Activated CD8-positive, alpha-beta memory T cell treated with anti-CD3 and anti-CD28 coated beads for 48 hours (primary cell): ENCODE results near the gene SLC46A3.
"Not testable (repeated sequence)": the region's sequence is repeated elsewhere in the genome, so short reads cannot be mapped to it uniquely, and the experiment has no call there.

Experiments
- DNase-seq, 3 experiments: peaks; one replicate each; pipeline ENCODE4 v3.0.0-alpha.2; 2020; ENCODE audit warnings: low read depth in 2 of 3, low spot score in 2 of 3

Gene SLC46A3

GRCh38 chr13:28683169-28683568 is 35.6 kb downstream of the SLC46A3 start:
- DNase-seq: not testable (repeated sequence)

GRCh38 chr13:28680541-28680940 is 38.2 kb downstream of the SLC46A3 start:
- DNase-seq: no peak

- DNase-seq: no peak
These were observed 39.1 kb downstream of the SLC46A3 start for GRCh38 chr13:28679628-28680027.

- DNase-seq: no peak
These were observed 40.0 kb downstream of the SLC46A3 start for GRCh38 chr13:28678809-28679208.

- no peak for DNase-seq
These were observed 47.5 kb downstream of the SLC46A3 start for GRCh38 chr13:28671126-28671792.

GRCh38 chr13:28666897-28667488 is 51.8 kb downstream of the SLC46A3 start:
- DNase-seq: no peak

GRCh38 chr13:28659621-28659970 is 59.2 kb downstream of the SLC46A3 start:
- DNase-seq: no peak

- DNase-seq: peak; percentile 75 to 87 (median 86)
These were observed 59.8 kb downstream of the SLC46A3 start, which contains the start of gene POMP for GRCh38 chr13:28658796-28659620. TSS of gene POMP (plus strand) at chr13:28659130. CDS start at chr13:28659185, 55 bp downstream.

- no peak for DNase-seq
These were observed 60.3 kb downstream of the SLC46A3 start for GRCh38 chr13:28658539-28658795.

- no peak for DNase-seq
These were observed 60.8 kb downstream of the SLC46A3 start for GRCh38 chr13:28657784-28658538.

GRCh38 chr13:28655561-28655960 is 63.2 kb downstream of the SLC46A3 start:
- DNase-seq: no peak

GRCh38 chr13:28654276-28654675 is 64.5 kb downstream of the SLC46A3 start:
- no peak for DNase-seq

- no peak for DNase-seq
These were observed 65.7 kb downstream of the SLC46A3 start for GRCh38 chr13:28653111-28653510.

- DNase-seq: no peak
These were observed 66.9 kb downstream of the SLC46A3 start for GRCh38 chr13:28651810-28652401.

- no peak for DNase-seq
These were observed 68.5 kb downstream of the SLC46A3 start for GRCh38 chr13:28650284-28650683.
